ENCODE measurements around the gene AGBL1. TPM values are rescaled to one million over a fixed set of nuclear protein-coding genes. Genes with fewer than 3 reads are reported as not detected.

Gene AGBL1
- total RNA-seq, 1 donor = not detected

DNA sequence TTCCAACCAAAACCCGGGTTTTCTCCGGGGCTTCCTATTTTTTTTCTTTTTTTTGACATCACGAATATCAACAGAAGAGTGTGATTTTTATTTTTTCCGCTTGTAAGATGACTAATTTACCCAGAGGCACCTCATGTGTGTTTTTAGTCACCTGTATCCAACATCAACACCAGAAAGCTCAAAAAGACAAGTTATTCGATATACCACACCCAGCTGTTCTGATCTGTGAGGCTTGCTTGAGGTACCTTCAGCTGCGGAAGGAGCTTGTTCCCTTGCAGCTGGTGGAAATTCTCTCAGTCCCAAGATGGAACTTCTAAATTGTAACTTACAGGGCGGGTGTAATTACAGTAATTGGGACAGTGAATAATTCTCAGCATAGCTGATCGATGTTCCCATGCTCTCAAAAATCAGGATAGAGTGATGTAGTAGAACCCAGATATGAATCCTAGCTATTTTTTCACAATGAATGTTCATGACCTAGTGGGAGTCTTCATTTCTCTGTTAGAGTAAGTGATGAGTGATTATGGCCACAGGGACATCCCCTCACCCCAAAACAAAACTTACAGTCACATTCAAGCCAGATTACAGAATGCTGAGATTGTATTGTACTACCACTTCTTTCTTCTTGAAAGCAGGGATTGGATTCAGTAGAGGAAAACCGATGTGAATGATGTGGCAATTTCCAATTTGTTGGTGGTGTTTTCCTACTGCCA is 232.1 kb downstream of the AGBL1 start:
- TF ChIP-seq, protein P1, sequence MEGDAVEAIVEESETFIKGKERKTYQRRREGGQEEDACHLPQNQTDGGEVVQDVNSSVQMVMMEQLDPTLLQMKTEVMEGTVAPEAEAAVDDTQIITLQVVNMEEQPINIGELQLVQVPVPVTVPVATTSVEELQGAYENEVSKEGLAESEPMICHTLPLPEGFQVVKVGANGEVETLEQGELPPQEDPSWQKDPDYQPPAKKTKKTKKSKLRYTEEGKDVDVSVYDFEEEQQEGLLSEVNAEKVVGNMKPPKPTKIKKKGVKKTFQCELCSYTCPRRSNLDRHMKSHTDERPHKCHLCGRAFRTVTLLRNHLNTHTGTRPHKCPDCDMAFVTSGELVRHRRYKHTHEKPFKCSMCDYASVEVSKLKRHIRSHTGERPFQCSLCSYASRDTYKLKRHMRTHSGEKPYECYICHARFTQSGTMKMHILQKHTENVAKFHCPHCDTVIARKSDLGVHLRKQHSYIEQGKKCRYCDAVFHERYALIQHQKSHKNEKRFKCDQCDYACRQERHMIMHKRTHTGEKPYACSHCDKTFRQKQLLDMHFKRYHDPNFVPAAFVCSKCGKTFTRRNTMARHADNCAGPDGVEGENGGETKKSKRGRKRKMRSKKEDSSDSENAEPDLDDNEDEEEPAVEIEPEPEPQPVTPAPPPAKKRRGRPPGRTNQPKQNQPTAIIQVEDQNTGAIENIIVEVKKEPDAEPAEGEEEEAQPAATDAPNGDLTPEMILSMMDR (IDR thresholded peaks at IDR 0.05; ENCODE audit: insufficient read depth, low read depth, low read length) = no peak
- no peak for DNase-seq (ENCODE audit: low read depth)

DNA sequence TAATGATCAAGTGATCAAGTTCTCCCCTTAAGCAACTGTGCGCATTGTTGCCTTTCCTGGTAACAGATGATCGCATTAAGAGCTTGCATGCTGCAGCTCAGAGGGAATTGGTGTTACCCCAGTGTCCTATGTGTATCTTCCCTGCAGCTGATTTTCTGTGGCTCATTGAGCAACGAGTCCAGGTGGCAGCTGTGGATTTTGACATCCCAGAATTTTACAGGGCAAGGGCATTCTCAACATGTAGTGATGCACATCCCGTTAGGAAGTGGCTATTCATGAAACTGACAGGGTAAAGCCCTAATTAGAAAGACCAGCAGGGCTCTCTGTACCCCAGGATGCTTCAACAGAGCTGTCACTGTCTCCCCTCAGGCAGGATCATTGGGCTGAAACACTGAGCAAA is 232.8 kb downstream of the AGBL1 start:
- TF ChIP-seq, protein P1 (IDR thresholded peaks at IDR 0.05; ENCODE audit: insufficient read depth, low read depth, low read length) = no peak
- no peak for DNase-seq (ENCODE audit: low read depth)
- no peak overlapping the region for H3K4me3 ChIP-seq (ENCODE audit: low read depth, low read length)

More for the DNA sequence above, 232.1 kb downstream of the AGBL1 start:
- H3K4me3 ChIP-seq (ENCODE audit: low read depth, low read length) = no peak overlapping the region

DNA sequence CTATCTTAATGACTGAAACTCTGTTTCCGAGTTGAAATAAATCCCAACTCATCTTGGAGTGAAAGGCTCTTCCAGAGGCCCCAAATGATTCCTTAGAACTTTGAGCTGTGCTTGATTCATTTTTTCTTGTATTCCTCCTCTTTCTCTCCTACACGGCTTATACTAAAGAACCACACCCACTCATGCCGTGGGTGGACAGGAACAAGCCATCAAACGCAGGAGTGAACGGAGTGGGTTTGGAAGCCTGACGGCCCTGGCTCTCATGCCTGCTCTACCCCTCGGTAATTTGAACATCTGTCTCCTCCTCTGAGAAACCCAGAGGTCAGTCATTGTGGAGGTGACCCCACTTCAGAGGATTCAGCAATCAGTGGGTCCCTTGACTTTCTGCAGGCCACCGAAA is 236.5 kb downstream of the AGBL1 start:
- H3K4me3 ChIP-seq (ENCODE audit: low read depth, low read length) = no peak overlapping the region
- no peak for DNase-seq (ENCODE audit: low read depth)
- TF ChIP-seq, protein P1 (IDR thresholded peaks at IDR 0.05; ENCODE audit: insufficient read depth, low read depth, low read length) = no peak

DNA sequence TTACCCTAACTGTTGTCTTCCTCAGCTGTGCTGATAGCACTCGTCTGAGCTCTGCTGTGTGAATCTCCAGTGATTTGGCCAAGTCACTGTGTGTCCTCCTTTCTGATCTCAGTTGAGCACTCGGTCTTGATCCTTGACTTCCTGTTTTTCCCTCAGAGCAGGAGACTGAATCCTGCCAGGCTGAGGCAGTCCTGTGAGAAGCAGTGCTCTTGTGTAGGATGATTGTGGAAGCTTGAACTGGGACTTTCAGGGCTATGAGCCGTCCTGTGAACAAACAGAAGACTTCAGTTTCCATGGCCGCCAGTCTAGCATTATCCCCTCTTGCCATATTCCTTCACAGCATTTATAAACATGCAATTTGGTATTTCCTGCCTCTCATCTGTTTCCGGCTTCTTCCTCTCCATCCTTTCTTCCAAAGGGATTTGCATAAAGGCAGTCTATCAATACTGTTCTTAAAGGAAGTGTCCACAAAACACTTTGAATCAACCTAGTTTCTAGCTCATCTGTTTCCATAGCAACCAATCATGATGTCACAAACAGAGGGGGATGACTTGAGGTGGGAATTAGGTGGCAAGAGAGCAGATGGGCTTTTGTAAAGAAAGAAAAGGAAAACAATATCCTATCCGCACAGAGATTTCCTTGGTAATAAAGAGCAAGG is 237.2 kb downstream of the AGBL1 start:
- H3K4me3 ChIP-seq (ENCODE audit: low read depth, low read length) = no peak overlapping the region
- TF ChIP-seq, protein P1 (IDR thresholded peaks at IDR 0.05; ENCODE audit: insufficient read depth, low read depth, low read length) = no peak
- DNase-seq (ENCODE audit: low read depth) = no peak

DNA sequence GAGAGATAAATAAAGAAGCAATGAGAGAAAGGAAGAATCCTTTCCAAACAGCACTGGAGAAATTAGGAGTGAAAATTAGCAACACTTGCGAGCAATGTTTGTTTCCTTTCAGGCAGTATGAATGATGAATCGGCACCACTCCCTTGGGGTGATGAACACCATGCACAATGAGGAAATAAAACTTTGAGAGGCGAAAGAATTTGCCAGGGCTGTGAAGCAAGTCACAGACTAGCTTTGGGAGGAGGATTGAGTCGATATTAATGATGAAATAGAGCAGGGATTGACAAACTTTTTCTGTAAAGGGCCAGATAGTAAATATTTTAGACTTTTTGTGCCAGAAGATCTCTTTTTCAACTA is 237.7 kb downstream of the AGBL1 start:
- TF ChIP-seq, protein P1 (IDR thresholded peaks at IDR 0.05; ENCODE audit: insufficient read depth, low read depth, low read length) = no peak
- no peak overlapping the region for H3K4me3 ChIP-seq (ENCODE audit: low read depth, low read length)
- DNase-seq (ENCODE audit: low read depth) = no peak

DNA sequence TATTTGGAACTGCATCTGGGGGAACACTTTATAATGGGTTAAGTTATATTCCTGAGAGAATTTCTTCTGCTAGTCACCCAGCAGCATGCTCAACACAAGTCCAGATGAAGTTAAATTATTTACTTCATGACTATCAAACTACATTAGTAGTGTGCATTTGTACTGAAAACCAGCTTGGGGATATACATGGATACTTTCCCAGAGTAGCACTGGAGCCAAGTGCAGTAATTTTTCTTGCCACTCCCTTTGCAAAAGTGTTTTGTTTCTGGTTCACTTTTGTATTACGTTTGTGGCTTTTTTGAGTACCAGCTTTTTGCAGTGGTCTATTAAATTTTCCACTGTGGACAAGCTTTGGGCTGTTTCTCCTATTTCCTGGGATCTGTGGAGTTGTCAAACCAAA is 243.0 kb downstream of the AGBL1 start:
- no peak overlapping the region for H3K4me3 ChIP-seq (ENCODE audit: low read depth, low read length)
- TF ChIP-seq, protein P1 (IDR thresholded peaks at IDR 0.05; ENCODE audit: insufficient read depth, low read depth, low read length) = no peak
- DNase-seq (ENCODE audit: low read depth) = no peak
